Measurements from ENCODE around the gene REM2. TPM values are rescaled to one million over a fixed set of nuclear protein-coding genes. Genes with fewer than 3 reads are reported as not detected.

The REM2 gene
- total RNA-seq, 1 experiment from 2014 or later: 0.18 TPM

DNA sequence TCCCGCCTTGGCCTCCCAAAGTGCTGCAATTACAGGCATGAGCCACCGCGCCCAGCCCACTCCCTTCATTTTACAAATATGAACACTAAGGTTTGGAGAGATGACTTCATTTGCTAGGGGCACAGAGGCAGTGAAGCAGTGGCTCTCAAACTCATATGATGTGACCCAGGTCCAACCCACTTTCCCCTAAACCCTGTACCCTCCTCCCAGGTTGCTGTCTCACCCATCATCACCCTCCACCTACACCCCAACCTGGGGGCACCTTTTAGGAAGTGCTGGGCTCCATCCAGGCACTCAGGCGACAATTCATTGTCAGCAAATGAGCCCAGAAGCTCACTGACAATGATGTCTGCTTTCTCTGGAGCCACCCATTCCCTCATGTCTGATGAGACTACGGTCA is 40.7 kb downstream of the REM2 start:
- Histone ChIP-seq H3K36me3 (ENCODE audit: control insufficient read depth, insufficient read depth, low read length) (peaks cover 13% of the 10 kb centered on the region), H3K27ac (ENCODE audit: low read length) (no peak overlapping the region), H3K4me1 (ENCODE audit: control insufficient read depth, insufficient read depth, low read length) (peaks cover 14% of the 10 kb centered on the region), H3K9me3 (ENCODE audit: control insufficient read depth, insufficient read depth, low read depth, low read length) (no peaks in the 10 kb centered on the region), H3K27me3 (ENCODE audit: control insufficient read depth, insufficient read depth, low read length) (no peaks in the 10 kb centered on the region), H3K4me3 (ENCODE audit: low read depth in 2 of 2, low read length in 2 of 2) (no peak overlapping the region)
- ATAC-seq (no peak), DNase-seq (ENCODE audit: low read depth, low spot score) (no peak)
- CTCF ChIA-PET: no interaction called here
- no TSS peak for BruUV-seq (replicated peaks)
- POLR2A ChIA-PET: no interaction called here
- intact Hi-C loops (cut with micrococcal nuclease; ENCODE audit: unreplicated experiment) (no loop called here), in situ Hi-C loops (cut with HindIII; ENCODE audit: low pct_unique_long_range_greater_than_20kb, low sequenced_read_pairs) (no loop called here)
- no peak for TF ChIP-seq SIN3A (IDR thresholded peaks at IDR 0.05; ENCODE audit: borderline replicate concordance, insufficient read depth, low read depth, low read length)
- TF ChIP-seq, protein P1, sequence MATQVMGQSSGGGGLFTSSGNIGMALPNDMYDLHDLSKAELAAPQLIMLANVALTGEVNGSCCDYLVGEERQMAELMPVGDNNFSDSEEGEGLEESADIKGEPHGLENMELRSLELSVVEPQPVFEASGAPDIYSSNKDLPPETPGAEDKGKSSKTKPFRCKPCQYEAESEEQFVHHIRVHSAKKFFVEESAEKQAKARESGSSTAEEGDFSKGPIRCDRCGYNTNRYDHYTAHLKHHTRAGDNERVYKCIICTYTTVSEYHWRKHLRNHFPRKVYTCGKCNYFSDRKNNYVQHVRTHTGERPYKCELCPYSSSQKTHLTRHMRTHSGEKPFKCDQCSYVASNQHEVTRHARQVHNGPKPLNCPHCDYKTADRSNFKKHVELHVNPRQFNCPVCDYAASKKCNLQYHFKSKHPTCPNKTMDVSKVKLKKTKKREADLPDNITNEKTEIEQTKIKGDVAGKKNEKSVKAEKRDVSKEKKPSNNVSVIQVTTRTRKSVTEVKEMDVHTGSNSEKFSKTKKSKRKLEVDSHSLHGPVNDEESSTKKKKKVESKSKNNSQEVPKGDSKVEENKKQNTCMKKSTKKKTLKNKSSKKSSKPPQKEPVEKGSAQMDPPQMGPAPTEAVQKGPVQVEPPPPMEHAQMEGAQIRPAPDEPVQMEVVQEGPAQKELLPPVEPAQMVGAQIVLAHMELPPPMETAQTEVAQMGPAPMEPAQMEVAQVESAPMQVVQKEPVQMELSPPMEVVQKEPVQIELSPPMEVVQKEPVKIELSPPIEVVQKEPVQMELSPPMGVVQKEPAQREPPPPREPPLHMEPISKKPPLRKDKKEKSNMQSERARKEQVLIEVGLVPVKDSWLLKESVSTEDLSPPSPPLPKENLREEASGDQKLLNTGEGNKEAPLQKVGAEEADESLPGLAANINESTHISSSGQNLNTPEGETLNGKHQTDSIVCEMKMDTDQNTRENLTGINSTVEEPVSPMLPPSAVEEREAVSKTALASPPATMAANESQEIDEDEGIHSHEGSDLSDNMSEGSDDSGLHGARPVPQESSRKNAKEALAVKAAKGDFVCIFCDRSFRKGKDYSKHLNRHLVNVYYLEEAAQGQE (IDR thresholded peaks at IDR 0.05; ENCODE audit: insufficient read depth in 1 of 2, low read depth in 2 of 2, low read length in 1 of 2): no peak
- TF ChIP-seq TCF7L2 (IDR thresholded peaks at IDR 0.05; ENCODE audit: low read depth, low read length): no peak
- no peak for TF ChIP-seq POLR2AphosphoS5 (IDR thresholded peaks at IDR 0.05; ENCODE audit: low read depth, low read length)
- TF ChIP-seq, protein P2, sequence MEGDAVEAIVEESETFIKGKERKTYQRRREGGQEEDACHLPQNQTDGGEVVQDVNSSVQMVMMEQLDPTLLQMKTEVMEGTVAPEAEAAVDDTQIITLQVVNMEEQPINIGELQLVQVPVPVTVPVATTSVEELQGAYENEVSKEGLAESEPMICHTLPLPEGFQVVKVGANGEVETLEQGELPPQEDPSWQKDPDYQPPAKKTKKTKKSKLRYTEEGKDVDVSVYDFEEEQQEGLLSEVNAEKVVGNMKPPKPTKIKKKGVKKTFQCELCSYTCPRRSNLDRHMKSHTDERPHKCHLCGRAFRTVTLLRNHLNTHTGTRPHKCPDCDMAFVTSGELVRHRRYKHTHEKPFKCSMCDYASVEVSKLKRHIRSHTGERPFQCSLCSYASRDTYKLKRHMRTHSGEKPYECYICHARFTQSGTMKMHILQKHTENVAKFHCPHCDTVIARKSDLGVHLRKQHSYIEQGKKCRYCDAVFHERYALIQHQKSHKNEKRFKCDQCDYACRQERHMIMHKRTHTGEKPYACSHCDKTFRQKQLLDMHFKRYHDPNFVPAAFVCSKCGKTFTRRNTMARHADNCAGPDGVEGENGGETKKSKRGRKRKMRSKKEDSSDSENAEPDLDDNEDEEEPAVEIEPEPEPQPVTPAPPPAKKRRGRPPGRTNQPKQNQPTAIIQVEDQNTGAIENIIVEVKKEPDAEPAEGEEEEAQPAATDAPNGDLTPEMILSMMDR (IDR thresholded peaks at IDR 0.05): no peak

DNA sequence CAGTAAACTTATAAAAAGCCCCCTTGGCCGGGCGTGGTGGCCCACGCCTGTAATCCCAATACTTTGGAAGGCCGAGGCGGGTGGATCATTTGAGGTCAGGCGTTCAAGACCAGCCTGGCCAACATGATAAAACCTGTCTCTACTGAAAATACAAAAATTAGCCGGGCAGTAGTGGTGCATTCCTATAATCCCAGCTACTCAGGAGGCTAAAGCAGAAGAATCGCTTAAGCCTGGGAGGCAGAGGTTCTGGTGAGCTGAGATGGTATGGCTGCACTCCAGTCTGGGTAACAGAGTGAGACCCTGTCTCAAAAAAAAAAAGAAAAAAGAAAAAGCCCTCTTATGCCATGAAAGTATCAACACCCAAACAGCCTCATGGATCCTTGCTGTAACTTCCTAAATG is 42.5 kb downstream of the REM2 start:
- H3K36me3 ChIP-seq (ENCODE audit: control insufficient read depth, insufficient read depth, low read length): peaks cover 13% of the 10 kb centered on the region
- no peaks in the 10 kb centered on the region for H3K9me3 ChIP-seq (ENCODE audit: control insufficient read depth, insufficient read depth, low read depth, low read length)
- ChIA-PET POLR2A (no interaction called here), CTCF (no interaction called here)
- no peak overlapping the region for H3K27ac ChIP-seq (ENCODE audit: low read length)
- no peak overlapping the region for H3K4me3 ChIP-seq (ENCODE audit: low read depth in 2 of 2, low read length in 2 of 2)
- BruUV-seq (replicated peaks): no TSS peak
- DNase-seq (ENCODE audit: low read depth, low spot score) (no peak), ATAC-seq (no peak)
- peaks cover 9% of the 10 kb centered on the region for H3K4me1 ChIP-seq (ENCODE audit: control insufficient read depth, insufficient read depth, low read length)
- in situ Hi-C loops (cut with HindIII; ENCODE audit: low pct_unique_long_range_greater_than_20kb, low sequenced_read_pairs) (no loop called here), intact Hi-C loops (cut with micrococcal nuclease; ENCODE audit: unreplicated experiment) (no loop called here)
- H3K27me3 ChIP-seq (ENCODE audit: control insufficient read depth, insufficient read depth, low read length): no peaks in the 10 kb centered on the region
- TF ChIP-seq POLR2AphosphoS5 (IDR thresholded peaks at IDR 0.05; ENCODE audit: low read depth, low read length) (no peak), SIN3A (IDR thresholded peaks at IDR 0.05; ENCODE audit: borderline replicate concordance, insufficient read depth, low read depth, low read length) (no peak), TCF7L2 (IDR thresholded peaks at IDR 0.05; ENCODE audit: low read depth, low read length) (no peak)

DNA sequence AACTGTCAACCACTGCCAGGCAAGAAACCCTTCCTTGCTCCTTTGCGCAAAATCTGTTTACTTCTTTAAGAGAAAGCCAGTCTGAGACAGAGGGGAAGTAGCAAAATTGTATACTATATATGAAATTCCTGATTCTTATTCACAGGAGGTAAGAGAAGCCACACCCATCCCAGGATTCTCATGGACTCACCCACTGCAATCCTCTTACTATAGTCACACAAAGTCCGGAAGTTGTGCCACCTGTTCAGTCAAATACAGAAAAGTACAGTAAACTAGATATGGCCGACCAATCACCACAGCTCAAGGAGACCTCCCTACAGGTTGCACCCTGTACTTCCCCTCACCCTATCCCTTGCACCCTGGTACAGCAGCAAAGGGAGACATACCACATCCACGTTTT is 43.3 kb downstream of the REM2 start:
- Histone ChIP-seq H3K36me3 (ENCODE audit: control insufficient read depth, insufficient read depth, low read length) (peaks cover 10% of the 10 kb centered on the region), H3K27ac (ENCODE audit: low read length) (no peak overlapping the region), H3K4me3 (ENCODE audit: low read depth in 2 of 2, low read length in 2 of 2) (no peak overlapping the region), H3K9me3 (ENCODE audit: control insufficient read depth, insufficient read depth, low read depth, low read length) (no peaks in the 10 kb centered on the region), H3K4me1 (ENCODE audit: control insufficient read depth, insufficient read depth, low read length) (peaks cover 9% of the 10 kb centered on the region), H3K27me3 (ENCODE audit: control insufficient read depth, insufficient read depth, low read length) (no peaks in the 10 kb centered on the region)
- no TSS peak for BruUV-seq (replicated peaks)
- ChIA-PET POLR2A (no interaction called here), CTCF (no interaction called here)
- ATAC-seq: no peak
- no peak for DNase-seq (ENCODE audit: low read depth, low spot score)
- TF ChIP-seq POLR2AphosphoS5 (IDR thresholded peaks at IDR 0.05; ENCODE audit: low read depth, low read length): no peak
- TF ChIP-seq, protein P1 (IDR thresholded peaks at IDR 0.05; ENCODE audit: insufficient read depth in 1 of 2, low read depth in 2 of 2, low read length in 1 of 2): no peak
- intact Hi-C loops (cut with micrococcal nuclease; ENCODE audit: unreplicated experiment) (no loop called here), in situ Hi-C loops (cut with HindIII; ENCODE audit: low pct_unique_long_range_greater_than_20kb, low sequenced_read_pairs) (no loop called here)
